GM18867 (cell line): ENCODE results near the gene SDF2L1.
A peak's percentile ranks its signal among the peaks of the same experiment; 100 is the strongest.
"Not testable (repeated sequence)": the region's sequence is repeated elsewhere in the genome, so short reads cannot be mapped to it uniquely, and the experiment has no call there.

ENCODE experiments used
- ATAC-seq: cut with Tn5 transposase; IDR thresholded peaks from one replicate; pipeline ENCODE4 v1.9.1; 2021; ENCODE audit warnings: mild to moderate bottlenecking, moderate library complexity; ENCODE audit not compliant: unreplicated experiment

Gene SDF2L1, protein sequence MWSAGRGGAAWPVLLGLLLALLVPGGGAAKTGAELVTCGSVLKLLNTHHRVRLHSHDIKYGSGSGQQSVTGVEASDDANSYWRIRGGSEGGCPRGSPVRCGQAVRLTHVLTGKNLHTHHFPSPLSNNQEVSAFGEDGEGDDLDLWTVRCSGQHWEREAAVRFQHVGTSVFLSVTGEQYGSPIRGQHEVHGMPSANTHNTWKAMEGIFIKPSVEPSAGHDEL

DNA sequence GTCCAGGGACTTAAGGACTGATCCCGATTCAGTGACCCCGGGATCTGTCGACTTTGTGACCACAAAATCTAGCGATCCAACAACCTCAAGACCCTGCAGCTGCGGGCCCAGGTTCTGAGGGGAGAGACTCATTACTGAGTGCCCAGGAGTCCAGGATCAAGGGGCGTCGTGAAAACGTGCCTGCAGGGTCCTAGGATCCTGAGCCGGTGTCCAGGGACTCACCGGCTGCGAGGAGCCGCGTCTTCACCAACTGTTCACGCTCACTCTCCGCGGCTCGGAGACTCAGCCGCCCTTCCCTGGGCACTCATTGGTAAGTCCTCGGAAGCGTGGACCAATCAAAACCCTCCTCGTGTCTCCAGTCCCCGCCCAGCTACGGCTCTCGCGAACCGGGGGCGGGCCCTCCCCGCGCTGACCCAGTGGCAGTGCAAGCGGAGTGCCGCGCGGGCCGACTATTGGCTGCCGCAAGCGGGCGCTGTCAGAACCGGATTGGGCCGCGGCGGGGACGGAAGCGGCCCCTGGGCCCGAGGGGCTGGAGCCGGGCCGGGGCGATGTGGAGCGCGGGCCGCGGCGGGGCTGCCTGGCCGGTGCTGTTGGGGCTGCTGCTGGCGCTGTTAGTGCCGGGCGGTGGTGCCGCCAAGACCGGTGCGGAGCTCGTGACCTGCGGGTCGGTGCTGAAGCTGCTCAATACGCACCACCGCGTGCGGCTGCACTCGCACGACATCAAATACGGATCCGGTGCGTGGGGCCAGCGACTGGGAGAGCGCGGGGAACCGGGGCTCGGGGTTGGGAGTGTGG is at the start of gene SDF2L1:
SDF2L1 (plus strand) TSS at position 514 of the 795 bp plus-strand sequence; CDS start at position 549, 35 bp downstream.
- ATAC-seq = peak; percentile 92

DNA sequence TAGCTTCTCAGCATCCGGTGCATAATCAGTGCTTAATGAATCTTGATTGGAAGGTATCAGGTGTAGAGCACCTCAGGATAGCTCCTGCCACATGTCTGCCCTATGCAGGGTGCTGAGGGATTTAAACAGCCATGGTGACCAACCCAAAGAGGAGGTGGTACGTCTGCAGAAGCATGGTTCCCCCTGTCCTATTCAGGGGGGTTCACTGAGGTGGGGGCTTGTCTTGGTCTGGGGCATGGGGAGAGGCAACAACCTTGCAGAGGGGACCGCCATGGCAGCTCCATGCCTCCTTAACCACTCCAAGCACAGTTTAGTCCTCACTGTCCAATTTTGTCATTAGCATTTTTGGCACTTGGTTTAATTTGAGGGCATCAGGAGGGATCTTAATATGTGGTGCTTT is 49.7 kb upstream of the SDF2L1 start:
- no peak for ATAC-seq

DNA sequence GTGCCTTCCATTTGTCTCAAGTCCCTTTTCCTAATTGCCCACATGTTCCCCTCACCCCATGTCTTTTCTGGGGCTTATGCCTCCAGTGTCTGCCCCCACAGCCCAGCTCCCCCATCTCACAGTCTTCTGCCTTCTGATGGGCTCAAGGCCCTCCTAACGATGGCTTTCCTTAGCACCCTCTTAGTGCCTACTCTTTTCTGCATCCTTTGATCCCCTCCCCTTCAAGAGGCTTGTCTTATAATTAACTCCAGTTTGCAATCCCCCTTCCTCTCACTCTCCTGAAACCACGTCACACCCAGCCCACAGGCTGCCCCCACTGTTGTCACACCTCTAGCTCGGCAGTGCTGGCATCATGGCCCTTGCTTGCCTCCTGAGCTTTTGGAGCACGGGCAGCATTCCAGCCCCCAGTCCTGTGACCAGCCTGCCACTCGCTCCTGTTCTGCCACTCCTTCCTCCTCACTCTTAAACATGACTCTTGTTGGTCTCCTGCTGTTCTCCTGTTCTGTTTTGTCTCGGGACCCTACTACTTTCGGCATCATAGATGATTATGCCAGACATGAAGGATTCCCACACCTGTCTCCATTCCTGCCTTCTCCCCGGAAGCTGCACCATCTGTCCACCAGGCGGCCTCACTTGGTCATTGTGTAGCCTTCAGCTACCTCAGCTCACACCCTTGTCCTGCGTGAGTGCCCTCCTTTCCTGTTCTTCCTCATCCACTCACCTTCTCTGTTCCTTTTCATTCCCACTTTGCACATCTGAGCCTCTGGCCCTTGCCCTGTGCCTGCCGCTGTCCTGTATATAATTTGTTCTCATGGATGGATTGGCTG is 48.5 kb upstream of the SDF2L1 start:
- ATAC-seq = no peak

DNA sequence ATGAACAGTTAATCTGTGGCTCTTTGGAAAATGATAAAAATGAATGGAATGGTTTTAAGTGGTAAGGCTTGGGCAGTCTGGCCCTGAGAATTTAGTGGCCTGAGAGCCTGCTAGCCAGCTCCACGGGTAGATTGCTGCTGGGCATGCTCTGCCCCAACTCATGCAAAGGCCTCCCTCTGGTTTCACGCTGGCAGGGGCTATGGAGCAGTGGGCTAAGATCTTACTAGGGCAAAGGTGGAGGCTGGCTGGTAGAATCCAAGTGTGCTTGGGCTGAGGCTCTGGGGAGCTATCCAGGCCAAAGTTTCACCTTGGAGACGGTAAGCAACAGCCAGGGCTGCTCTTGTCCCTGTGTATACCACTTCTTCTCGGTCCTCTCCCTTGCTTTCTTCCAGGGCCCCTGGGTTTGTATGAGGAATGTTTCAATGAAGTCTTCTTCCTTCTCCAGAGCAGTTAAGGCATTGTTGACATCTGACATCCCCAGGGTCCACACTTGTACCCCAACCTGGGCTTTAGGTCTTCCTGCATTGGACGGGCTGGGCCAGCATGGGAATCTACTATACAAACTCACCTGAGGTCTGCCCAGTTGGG is 47.1 kb upstream of the SDF2L1 start:
- no peak for ATAC-seq

DNA sequence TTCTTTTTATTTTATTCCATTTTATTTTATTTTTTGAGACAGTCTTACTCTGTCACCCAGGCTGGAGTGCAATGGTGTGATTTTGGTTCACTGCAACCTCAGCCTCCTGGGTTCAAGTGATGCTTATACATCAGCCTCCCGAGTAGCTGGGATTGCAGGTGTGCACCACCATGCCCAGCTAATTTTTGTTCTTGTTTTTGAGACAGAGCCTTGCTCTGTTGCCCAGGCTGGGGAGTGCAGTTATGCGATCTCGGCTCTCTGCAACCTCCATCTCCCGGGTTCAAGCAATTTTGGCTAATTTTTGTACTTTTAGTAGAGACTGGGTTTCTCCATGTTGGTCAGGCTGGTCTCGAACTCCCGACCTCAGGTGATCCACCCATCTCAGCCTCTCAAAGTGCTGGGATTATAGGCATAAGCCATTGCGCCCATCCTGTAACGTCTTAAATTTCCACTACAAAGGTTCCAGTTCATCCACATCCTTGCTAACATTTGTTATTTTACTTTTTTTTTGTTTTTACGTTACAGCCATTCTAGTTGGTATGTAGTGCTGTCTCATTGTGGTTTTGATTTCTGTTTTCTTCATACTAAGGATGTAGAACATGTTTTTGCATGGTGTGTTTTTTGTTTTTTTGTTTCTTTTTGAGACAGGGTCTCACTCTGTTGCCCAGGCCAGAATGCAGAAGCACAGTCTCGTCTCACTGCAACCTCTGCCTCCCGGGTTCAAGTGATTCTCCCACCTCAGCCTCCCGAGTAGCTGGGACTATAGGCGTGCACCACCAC is 45.6 kb upstream of the SDF2L1 start:
- ATAC-seq = not testable (repeated sequence)

DNA sequence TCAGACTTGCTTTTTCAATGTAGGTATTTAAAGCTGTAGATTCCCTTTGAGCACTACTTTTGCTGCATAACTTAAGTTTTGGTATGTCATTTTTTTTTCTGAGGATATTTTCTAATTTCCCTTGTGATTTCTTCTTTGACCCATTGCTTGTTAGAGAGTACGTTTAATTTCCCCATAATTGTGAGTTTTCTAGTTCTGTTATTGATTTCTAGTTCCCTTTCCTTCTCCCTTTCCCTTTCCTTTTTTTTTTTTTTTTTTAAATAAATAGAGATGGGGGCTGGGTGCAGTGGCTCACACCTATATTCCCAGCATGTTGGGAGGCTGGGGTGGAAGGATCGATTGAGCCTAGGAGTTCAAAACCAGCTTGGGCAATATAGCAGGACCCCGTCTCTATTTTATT is 43.8 kb upstream of the SDF2L1 start:
- no peak for ATAC-seq

DNA sequence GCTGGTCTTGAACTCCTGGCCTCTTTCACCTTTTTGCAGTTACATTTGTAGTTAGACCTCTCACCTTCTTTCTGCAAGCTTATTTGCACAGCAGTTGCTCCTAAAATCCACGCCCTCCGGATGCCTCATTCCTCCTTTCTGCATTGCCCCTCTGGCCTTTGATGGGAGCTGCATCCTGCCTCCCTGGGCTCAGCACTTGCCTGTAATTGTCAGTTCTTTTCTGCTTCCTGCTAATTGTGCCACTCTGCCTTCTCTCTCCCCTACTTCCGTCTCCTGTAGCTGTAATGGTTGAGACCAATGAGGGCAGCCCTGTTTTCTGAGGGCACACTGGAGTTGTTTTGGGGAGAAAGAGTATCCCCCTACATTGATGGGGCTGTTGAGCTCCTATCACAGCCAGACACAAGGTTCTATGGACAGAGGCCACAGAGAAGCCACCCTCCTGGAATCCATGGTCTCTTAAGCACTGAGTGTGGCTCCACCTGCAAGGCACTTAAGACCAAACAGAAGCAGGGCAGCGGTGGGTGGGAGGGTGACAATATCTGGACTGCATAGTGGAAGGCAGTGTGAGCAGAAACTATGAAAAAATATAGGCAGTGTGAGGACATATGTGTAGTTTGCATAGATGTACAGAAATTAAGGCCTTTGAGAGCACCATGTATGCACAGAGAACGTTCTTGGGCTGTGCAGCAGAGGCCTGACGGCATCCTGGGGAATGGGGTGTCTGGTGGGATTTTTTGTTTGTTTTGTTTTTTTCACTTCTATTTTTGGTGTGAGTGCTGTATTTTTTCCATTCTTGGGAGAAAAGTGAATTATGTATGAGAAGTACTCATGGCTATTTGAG is 42.8 kb upstream of the SDF2L1 start:
- ATAC-seq = no peak

DNA sequence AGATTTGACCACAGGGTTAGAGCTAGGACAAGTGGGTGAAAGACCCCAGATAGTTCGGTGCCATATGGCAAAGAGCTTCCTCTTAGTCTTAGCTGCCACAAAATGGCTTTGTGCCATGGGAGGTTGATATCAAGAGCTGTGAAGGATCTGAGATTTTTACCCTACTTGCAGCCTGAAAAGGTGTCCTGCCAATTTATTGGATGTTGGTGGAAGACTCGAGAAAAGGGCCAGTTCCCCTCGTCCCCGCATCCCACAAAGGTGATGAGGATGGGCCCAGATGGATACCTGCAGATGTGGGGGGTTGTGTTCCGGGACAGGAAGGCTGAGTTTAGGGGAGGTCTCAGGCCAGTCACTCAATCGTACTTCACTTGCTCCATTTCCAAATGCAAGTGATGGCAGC is 39.5 kb upstream of the SDF2L1 start:
- ATAC-seq = no peak

DNA sequence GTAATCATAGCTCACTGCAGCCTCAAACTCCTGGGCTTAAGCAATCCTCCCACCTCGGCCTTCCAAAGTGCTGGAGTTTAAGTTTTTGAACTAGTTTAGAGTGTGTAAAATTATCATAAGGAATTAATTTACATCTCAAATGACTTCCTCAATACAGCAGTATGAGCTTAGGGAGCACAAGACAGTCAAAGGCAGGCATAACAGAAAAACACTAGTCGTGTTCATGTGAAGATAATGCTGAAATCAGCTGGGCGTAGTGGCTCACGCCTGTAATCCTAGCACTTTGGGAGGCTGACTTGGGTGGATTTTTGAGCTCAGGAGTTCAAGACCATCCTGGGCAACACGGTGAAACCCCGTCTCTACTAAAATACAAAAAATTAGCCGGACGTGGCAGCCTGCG is 38.1 kb upstream of the SDF2L1 start:
- ATAC-seq = no peak

DNA sequence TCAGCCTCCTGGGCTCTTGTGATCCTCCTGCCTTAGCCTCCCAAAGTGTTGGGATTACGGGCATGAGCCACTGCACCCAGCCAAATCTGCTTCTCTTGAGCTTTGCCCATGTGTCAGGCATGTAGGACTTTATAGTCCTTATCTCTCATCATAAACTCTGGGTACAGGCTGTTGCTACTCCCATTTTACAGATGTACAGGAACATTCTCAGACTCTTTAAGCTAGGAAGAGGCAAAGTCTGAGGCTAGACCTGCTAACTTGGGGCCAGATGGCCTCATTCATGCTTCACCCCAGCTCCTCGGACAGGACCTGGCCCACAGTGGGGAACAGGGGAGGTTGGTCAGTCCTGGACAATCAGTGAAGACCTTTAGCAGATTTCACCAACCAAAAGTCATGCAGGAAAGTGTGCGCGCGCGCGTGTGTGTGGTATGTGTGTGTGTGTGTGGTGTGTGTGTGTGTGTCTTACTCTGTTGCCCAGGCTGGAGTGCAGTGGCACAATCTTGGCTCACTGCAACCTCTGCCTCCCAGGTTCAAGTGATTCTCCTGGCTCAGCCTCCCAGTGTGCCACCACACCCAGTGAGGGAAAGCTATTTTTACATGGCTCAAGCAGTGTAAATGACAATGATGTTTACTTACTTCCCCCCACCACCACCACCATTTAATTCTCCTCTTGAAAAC is 36.1 kb upstream of the SDF2L1 start:
- ATAC-seq = no peak

DNA sequence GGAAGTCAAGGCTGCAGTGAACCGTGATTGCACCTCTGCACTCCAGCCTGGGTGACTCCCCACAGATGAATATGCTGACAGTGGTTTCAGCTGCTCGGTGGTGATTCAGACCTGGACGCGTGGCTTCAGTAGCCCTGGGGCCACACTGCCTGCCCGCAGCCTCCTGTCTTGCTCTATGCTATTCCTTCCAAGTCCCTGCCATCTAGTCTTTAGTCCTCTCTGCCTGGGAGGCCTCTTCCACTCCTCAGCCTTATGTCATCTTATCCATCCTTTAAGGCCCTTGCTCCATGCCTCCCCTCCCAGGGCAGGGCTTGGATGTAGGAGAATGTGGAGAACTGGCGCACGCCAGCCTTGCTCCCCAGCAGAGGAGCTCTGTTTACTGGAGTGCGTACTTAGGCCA is 35.3 kb upstream of the SDF2L1 start:
- no peak for ATAC-seq

DNA sequence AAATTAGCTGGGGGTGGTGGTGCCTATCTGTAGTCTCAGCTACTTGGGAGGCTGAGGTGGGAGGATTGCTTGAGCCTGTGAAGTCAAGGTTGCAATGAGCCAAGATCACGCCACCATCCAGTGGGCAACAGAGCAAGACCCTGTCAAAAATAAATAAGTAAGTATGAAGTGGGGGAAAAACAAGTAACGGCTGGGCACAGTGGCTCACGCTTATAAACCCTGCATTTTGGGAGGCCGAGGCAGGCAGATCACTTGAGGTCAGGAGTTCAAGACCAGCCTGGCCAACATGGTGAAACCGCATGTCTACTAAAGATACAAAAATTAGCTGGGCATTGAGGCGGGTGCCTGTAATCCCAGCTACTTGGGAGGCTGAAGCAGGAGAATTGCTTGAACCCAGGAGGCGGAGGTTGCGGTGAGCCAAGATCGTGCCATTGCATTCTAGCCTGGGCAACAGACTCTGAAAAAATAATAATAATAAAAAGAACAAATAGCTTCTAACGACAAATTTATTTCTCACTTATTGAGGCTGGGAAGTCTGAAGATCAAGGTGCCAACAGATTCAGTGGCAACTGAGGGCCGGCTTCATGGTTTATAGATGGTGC is 32.4 kb upstream of the SDF2L1 start:
- not testable (repeated sequence) for ATAC-seq

DNA sequence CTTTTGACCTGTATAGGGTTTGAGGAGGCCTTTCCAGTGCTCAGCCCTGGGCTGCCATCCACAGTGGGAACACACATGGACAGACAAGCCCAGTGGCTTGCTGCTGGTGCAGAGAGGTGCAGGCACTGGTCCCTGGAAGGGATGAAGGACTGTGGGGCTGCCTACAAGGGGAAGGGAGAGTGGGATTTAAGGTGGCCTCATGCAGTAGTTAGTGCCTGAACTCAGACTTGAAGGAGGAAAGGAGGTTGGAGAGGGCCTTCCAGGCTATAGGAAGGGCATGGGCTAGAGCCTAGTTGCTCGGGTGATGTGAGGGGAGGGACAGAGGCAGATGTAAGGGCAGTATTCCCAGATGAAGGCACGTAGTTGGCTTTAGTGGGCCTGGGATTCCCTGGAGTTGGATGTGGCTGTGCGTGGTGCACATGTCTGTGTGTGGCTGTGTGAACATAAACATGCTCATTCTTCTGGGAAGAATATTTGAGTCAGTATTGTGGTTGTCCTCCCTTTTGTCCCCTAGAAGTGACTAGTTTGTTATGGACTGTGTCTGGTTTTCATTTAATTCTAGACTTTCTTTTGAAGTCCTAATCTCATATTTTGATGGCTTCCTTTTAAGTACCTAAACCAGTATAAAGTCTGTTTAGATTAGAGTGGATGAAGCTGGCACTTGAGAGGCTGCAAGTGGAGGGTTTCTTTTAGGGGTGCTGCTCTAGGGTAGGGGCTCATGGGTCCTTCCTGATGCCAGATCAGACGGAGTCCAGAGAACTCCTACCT is 30.7 kb upstream of the SDF2L1 start:
- ATAC-seq = no peak

DNA sequence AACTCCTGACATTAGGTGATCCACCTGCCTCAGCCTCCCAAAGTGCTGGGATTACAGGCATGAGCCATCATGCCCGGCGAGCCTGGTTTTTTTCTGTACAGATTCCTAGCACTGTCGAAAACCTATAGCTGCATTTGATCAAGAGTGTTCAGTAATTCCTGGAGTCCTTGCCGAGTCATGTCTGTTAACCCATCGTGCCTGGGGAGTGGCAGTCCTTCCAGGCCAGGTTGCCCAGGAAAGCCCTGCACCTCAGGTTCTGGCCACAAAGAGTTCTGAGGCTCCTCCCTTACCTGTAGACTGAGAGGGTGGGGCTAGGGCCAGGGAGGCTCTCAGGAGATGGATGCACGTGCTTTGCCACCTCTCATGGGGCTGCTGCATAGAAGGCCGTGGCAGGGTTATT is 29.2 kb upstream of the SDF2L1 start:
- ATAC-seq = no peak

DNA sequence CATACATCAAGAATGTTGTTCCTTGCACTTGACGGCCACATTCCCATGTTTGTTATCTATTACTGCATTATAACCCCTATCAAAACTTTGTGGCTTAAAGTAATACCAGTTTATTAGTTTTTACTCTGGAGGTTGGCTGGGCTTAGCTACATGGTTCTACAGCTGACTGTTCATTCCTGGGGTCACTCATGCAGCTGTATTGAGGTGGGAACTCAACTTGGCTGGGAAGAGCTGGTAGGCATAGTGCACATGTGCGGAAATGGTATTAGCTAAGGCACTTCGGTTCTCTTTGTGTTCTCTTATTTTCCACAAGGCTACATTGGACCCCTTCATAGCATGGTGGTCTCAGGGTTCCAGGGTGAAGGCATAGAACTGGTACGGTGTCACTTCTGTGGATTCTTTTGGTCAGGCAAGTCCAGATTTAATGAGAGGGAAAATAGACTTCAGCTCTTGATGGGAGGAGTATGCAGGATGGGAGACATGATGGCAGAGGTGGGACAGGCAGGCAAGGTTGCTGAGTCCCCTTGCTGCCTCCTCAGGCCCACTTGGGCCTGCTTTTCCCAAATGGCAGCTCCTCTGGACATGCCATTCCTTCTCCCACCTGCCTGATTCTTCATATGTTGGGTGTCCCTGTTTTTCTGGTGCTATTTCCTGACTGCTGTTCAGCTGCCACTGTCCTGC is 28.4 kb upstream of the SDF2L1 start:
- ATAC-seq = no peak

DNA sequence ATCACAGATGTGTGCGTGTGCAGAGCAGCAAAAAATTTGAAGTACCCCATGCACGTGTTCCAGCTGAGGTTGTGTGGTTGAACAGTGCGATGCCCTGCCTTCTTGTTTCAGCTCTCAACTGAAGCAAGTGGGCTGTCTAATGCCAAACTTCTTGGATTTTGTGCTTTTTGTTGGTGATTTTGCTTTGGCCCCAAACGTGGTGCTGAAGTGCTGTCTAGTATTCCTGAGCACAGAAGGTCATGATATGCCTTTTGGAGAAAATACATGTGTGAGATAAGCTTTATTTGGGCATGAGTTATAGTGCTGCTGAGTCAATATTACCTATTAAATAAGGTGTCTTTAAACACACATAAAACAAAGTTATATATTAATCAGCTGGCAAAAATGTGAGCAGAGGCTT is 26.4 kb upstream of the SDF2L1 start:
- no peak for ATAC-seq

DNA sequence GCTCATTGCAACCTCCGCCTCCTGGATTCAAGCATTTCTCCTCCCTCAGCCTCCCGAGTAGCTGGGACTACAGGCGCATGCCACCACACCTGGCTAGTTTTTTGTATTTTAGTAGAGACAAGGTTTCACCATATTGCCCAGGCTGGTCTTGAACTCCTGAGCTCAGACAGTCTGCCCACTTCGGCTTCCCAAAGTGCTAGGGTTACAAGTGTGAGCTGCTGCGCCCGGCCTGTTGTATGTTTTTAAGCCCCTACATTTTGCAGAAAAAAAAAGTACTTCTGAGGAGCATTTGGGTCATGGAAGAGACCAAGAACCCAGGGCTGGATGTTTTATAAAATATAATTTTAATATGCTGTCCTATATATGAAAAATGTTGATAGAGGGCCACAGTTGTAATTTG is 24.8 kb upstream of the SDF2L1 start:
- not testable (repeated sequence) for ATAC-seq
